A549 treated with CpdA at 1 μM for 4 hours (cell line): ENCODE data around the gene CT45A7. TPM values are rescaled to one million over a fixed set of nuclear protein-coding genes. Genes with fewer than 3 reads are reported as not detected.

Source experiments
- total RNA-seq: library from RNA; stranded (reverse); fragments of 200-300 nt; extraction: Qiagen RNA extraction; gene quantifications from 5 replicates; pipeline ENCODE4 v1.2.3, GENCODE V29; 2022; ENCODE audit warnings: low read depth

Gene CT45A7
- not detected in 5 replicates for total RNA-seq

GRCh38 chrX:135837180-135837579 is at the start of gene CT45A7:
CT45A7 (minus strand) TSS chrX:135837280; CDS start chrX:135833533, 3,747 bp downstream.

GRCh38 chrX:135871712-135872111 is 34.6 kb upstream of the CT45A7 start, which contains the start of gene CT45A9:
CT45A9 (minus strand) TSS chrX:135871812; CDS start chrX:135868061, 3,751 bp downstream.

GRCh38 chrX:135854438-135854837 is 17.4 kb upstream of the CT45A7 start, which contains the start of gene CT45A8:
CT45A8 (minus strand) TSS chrX:135854538; CDS start chrX:135850783, 3,755 bp downstream.

GRCh38 chrX:135819912-135820311 is 17.2 kb downstream of the CT45A7 start, which contains the start of gene CT45A2:
CT45A2 (minus strand) TSS chrX:135820012; CDS start chrX:135816265, 3,747 bp downstream.

GRCh38 chrX:135802687-135803086 is 34.4 kb downstream of the CT45A7 start, which contains the start of gene CT45A6:
CT45A6 (minus strand) TSS chrX:135802787; CDS start chrX:135798993, 3,794 bp downstream.

GRCh38 chrX:135785403-135785802 is 51.7 kb downstream of the CT45A7 start, which contains the start of gene CT45A5:
CT45A5 (minus strand) TSS chrX:135785503; CDS start chrX:135781729, 3,774 bp downstream.

Other genes with a start within 250 kb of the CT45A7 start
- gene CT45A1, start 123.6 kb downstream of the CT45A7 start, total RNA-seq: 0.11 TPM in 1 of 5 replicates, not detected in the others
- 0.24 to 0.32 TPM in 2 of 5 replicates, not detected in the others for gene CT45A3, start 69.1 kb downstream of the CT45A7 start, total RNA-seq
- gene CT45A5, start 51.8 kb downstream of the CT45A7 start, total RNA-seq: 0.05 TPM in 1 of 5 replicates, not detected in the others
- not detected in 5 replicates for gene CT45A6, start 34.5 kb downstream of the CT45A7 start, total RNA-seq
- 0.07 TPM in 1 of 5 replicates, not detected in the others for gene CT45A2, start 17.3 kb downstream of the CT45A7 start, total RNA-seq
- gene CT45A8, start 17.3 kb upstream of the CT45A7 start, total RNA-seq: not detected in 5 replicates
- not detected in 5 replicates for gene CT45A9, start 34.5 kb upstream of the CT45A7 start, total RNA-seq
- gene CT45A10, start 56.2 kb upstream of the CT45A7 start, total RNA-seq: 0.27 to 0.37 TPM (median 0.29 TPM) in 3 of 5 replicates, not detected in the others
- gene SAGE1, start 56.4 kb upstream of the CT45A7 start, total RNA-seq: 0.02 to 0.07 TPM (median 0.05 TPM) in 3 of 5 replicates, not detected in the others
- gene MMGT1, start 136.7 kb upstream of the CT45A7 start, total RNA-seq: 15.2 to 16.8 TPM (median 15.9 TPM) in 5 replicates
- gene SLC9A6, start 148.2 kb upstream of the CT45A7 start, total RNA-seq: 6.7 to 8.9 TPM (median 8.3 TPM) in 5 replicates